GM21526 (cell line): ENCODE measurements around the gene TGFBR1.

Experiments
- ATAC-seq: cut with Tn5 transposase; IDR thresholded peaks from one replicate; pipeline ENCODE4 v1.9.1; 2021; ENCODE audit warnings: moderate library complexity; ENCODE audit not compliant: unreplicated experiment, low FRiP score

Gene TGFBR1

DNA sequence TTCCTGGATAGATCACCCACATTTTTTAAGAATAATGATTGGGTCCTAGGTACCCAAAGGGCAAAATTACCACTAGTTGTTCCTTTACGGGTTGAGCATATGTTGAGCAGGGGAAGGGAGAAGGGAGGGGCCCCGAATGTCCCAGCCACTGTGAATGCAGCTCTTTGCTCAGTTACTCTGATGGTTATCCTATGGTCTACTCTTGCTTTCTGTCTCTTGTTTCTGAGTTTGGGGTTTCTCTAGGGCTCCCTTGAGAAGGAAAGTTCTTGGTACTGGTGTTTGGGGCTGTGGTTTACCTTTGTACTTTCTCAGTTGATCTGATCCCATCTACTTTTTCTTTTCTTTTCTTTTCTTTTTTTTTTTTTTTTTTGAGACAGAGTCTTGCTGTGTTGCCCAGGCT is 61.2 kb downstream of the TGFBR1 start:
- no peak for ATAC-seq

DNA sequence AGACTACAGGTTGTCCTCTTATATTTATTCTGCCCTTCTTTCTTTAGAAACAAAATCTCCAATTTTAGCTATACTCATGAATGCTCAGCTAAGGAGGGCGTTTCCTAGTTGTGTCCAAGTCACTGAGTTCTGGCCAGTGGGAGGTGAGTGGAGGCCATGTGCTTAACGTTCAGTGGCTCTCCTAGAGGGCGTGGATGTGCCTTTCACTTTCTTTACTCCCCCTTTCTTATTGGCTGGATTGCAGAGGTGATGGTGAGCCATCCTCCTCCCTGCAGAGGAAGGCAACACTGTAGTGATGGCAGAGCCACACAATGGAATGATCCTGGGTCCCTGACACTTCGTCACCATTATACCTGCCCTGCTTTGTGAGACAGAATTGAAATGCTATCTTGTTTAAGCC is 62.2 kb downstream of the TGFBR1 start:
- ATAC-seq, result no peak

DNA sequence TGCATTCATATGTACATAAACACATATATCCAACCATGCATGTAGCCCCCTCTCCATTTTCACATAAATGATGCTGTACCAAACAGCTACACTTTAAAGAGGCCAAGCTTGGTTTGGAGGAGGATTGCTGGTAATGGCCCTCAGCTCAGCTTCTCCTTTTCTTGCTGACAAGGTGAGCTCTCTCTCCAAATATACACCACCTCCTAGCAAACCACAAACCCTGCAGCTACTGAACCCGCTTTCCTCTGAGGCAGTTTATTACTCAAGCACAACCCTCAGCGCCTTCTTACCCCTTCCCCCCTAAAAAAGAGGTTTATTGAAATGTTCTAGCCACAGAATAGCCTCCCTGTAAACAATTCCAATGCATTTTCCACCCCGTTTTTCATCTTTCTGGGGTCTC is 62.8 kb downstream of the TGFBR1 start:
- ATAC-seq, result no peak

DNA sequence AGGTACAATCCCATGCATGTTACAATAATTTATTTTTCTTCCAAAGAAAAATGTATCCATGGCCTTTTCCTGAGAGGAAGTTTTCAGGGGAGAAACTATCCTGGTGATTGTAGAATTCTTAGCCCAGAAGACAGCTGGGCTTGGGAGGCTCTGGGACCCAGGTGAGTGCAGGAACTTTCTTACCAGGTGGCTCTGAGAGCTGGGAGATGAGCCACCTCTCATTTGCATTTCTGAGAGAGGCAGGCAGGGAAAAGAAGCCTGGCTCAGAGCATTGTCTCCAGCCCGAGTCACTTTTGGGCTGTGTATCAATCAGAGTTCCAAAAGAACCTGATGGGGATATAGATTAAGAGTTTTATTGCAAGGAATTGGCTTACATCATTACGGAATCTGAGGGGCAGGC is 64.2 kb downstream of the TGFBR1 start:
- ATAC-seq, result no peak

DNA sequence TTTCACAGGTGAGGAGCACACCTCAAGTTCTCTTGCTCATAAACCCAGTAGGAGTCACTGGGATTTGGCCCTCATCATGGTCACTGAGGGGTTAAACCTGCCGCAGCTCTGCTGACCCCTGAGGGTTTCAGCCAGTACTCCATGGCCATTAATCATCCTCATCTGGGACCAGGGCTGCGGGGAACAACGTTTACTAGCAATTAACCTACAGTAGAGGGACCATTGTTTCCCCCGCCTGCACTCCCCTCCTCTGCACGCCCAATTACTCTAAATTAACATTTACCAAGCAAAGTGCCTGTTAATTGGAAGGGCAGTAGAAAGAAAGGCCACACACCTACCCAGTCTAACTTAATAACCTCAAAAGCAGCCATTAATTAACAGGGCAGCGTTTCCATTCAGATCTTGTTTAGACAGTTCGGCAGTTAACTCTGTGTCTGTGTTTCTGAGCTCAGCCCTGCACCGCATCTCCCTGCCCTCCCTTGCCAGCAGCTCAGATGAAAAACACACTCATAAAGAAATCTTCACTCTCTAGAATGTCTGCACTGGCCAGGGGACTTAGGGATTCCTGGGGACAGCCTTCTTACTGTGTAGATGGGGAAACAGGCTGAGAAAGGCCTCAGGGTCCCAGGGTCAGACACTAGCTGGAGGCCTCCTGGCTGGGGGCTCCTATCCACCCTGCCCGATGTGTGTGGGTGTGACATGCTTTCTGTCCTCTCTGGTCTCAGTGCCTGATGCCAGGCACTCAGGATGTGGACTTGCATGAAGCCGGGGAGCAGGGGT is 65.3 kb downstream of the TGFBR1 start:
- no peak for ATAC-seq

DNA sequence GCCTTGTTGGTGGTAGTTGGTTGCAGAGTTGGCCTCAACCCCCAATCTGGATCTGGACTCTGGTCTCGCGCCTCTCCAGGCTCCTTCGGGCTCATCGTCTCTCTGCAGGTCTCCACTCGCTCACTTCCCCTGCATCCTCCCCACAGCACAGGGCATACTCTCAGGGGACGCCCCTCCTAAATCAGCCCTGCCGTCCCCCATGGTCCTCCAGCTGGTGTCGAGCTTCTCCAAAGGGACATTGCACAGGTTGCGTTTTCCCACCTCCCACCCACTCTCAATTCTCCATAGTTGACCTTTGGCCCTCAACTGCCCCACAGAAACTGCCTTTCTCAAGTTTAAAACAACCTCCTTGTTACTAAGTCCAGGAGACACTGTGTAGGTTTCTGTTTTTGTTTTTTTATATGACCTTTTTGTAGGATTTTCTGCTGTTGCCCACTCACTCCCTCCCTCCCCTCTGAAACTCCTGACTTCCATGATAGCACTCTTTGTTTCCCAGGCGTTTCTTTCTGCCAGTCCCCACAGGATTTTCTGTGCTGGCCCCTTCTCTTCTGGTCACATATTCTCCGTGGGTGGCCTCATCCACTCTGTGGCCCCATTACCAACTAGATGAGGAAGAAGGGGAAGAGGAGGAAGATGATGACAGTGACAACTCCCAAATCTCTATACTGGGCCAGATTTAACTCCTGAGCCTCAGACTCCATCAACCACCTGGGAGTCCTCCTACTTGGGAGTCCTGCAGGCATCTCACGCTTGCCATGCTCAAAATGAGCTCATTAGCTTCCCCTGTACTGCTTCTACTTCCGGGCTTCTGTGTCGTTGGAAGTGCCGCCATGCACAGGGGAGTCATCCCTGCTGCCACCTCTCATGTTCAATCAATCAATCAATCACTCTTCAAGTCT is 66.6 kb downstream of the TGFBR1 start:
- no peak for ATAC-seq

DNA sequence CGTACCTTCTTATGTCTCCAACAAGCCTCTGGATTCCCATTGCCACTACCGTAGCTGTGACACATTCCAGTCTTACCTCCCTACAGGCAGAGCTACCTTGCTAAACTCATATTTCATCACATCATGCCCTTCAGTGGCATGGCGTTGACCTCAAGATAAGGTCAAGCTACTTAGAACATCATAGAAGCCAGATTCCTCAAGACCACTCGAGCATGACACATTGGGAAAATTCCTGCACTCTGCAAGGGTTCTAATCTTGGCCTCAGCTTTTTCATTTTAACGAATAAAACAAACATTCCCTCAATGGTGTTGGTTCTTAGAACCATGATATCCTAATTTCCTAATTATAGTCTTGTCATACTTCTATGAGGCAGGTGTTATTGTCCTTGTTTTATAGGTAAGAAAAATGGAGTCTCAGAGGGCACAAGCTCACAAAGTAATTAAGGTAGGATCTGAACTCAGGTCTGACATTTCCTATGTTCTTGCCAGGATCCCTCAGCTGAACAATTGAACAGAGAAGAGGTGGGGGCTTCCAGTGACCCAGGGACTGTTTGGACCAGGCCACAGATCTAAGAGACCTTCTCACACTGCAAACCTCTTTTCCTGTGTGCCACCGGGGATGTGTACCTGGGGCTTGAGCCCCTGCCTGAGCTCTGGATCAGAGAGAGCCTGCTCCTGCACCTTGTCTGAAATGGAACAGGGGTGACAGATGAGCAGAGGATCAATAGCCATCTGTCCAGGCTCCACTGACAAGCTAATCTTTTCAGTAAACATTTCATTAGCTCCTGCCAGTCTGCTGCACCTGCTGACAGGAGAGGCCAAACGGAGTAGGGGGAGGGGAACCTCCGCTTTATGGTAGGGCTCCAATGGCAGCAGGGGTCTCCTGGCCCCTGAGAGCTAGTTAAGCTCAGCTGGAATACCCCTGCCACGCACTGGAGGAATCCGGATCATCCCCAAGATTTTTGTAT is 67.5 kb downstream of the TGFBR1 start:
- ATAC-seq, result no peak

DNA sequence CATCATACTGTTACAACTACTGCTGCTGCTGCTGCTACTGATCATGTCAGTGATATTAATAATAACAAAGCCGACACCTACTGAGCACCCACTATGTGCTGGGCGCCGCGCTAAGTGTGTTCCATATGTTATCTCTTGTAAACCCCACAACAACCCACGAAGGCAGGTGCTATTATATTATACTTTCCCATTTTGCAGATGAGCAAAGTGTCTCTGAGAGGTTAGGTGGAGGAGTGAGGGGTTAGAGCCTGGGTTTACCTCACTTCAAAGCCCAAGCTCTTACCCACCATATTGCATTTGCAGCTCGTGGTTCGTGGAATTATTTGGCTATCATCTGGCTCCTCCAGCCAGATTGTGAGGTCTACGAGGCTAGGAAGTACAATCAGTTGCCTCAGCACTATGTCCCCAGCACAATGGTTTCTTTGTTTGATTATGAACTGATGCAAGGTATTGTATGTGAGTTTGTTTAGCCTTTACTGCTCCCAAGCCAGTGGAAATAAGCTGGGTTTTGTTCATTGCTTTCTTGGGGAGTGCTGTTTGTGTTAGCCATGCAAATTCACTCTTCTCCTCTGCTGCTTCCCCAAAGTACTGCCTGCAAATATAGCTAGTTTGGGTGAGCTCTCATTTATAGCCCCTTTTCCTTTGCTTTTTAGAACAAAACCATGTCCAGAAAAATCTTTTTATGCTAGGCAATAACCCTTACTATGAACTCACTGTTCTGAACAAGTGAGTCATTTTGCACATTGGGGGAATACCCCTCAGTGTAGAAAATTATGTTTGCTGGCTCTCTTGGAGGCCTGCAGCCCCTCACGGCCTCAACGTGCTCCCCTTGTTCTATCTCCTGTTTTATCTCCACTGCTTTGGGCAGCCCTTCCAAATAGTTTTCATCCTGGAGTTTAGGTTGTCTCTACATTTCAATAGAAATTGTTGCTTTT is 68.9 kb downstream of the TGFBR1 start:
- no peak for ATAC-seq

DNA sequence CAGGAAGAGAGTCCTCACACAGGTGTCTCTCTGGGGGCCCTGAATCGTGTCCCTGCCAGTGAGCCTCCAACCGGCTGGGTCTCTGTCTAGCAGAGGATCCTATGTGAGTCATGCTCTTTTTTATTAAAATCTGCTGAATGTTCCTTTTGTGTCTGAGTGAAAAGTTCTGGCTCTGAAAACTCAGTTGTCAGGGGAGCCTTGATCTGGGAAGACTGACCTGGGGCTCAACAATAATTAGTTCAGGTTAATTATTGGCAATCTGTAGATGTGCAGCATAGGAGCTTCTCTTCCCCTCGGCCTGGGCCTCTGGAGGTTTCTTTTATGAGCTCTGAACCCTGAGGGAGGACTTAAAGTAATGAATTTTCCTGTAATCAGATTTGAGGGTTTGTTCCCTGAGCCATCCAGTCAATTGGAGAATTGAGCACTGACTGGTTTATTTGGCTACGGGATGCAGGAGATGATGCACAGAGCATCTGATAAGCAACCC is 71.7 kb downstream of the TGFBR1 start:
- ATAC-seq, result no peak

DNA sequence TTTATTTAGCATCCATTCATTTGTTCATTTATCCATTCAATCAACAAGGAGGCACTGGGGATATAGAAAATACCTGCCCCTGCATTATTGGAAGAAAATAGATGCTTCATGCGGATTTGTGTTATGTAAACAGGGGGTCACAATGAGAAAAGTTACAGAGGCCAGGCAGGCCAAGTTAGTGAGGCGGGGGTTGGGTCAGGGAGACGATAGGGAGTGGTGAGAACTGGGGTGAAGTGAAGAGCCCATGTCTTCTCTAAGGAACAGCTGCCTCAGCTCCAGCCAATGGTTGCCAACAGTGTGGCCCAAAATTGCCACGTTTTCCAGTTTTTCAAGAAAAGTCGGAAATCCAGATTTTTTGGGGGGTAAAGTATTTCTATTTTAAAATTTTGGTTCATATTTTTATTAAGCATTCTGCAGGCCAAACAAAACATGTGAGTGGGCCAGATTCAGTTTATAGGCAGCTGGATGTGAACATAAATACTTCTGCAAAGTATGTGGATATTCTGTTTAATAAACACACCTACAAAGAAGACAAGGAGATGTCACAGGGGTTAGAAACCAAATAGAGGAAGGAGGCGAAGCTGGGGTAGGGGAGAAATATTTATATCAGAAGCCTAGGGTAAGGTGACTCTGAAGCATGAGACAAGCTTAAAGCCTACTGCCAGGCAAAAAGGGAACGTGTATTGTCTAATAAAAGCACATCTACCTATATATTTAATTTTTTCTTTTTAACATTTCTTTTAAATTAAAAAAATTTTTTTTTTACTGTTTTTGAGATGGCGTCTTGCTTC is 72.9 kb downstream of the TGFBR1 start:
- no peak for ATAC-seq

DNA sequence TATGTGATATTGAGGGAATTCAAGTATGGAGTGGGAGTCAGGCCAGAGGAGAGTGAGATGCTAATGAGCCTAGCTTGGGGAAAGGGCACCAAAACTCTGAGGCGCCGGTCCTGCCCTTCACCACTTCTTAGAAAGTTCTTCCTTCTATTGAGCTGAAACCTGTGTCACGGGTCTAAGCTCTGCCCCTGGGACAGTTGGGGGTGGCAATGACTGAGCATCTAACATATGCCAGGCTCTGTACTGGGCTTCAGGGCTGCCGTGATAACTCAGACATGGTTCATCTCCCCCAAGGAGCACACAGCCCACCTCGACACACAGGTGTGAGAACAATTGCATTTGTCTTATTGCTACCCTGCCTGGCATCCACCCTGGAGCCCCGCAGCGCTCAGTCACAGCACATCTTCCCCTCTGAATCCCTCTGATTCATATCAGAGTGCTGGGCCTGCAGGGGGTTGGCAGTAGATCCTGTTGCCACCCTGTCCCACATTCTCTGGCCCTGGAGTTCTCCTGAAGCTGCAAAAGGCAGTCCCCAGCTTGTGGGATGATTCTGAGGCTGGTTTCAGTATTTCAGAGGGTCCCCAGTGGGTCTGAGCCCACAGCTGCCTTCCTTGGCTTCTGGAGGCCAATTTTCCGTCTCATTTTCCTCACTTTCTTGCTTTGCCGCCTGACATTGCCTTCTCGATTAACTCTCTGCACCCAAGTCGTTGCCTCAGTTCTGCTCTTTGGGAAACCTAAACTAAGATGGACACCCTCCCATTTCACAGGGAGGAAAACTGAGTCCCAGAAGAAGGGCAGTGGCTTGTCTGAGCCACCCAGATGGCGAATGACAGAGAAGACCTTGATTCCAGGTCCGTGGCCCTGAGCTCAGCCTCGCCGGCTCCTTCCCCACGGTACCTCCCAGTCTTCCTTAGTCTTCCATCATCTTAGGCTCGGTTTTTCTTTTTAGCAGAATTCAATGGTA is 74.3 kb downstream of the TGFBR1 start:
- no peak for ATAC-seq

DNA sequence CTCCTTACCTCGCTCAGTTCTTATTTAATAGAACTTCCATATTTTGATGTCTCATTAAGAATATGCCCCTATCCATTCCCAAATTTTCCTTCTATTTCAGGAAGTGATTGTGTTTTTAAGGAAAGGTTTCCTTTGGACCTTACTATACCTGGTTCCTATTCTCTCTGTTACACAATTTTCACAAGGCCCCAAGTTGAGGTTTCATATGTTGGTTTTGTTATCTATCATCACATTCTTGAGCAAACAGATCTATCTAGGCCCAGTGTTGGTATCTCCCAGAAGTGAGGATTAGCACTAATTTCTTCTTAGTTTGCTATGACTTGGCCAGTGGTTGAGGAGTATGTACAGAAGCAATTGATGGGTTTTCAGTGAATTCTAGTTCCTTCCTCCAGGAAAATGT is 75.3 kb downstream of the TGFBR1 start:
- no peak for ATAC-seq

DNA sequence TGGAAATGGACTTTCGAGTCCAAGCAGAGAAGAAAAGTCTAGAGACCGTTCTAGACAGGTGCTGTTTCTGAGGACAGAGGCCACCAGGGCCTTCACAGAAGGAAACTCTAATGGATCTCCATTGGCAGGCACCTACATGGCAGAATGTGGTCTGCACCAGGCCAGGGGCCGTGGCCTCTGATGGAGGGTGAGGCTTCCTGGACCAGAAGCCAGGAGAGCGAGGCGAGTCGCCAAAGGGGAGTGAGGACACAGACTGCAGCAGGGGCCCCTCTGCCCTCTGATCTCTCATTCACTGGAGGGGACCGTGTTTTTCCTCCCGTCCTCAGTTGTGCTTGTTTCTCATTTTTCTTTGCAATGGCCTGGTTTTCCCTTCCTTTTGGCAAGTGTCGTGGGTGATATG is 75.7 kb downstream of the TGFBR1 start:
- no peak for ATAC-seq

DNA sequence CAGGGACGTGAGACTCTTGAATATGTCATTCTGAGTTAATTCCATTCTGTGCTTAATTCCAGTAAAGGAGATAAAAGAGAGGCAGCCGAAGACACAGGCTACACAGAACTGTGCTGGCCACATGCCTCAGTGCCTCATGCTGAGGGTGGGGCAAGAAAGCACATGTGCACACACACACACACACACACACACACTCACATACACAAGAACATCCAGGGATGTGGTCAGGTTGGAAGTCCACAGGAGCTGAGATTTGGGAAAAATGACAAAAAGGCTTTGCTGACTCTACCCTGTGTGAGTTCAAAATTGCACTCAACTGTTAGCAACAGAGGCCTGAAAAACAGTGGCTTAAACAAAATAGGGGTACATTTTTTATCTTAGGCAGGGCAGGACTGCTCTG is 76.3 kb downstream of the TGFBR1 start:
- ATAC-seq, result no peak

DNA sequence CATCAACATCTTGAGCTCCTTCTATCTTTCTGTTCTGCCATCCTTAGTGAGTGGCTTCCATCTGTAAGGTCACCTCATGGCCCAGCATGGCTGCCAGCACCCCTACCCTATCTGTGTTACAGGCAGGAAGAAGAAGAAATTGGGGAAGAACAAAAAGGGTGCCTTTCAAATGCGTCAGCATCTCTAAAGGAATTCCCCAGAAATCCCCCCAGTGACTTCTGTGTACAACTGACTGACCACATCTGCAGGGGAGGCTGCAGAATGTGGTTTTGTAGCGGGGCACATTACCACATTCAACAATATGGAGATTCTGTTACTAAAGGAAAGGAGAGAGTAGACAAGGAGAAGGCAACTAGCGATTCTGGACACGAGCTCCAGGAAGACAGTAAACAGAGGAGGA is 76.7 kb downstream of the TGFBR1 start:
- no peak for ATAC-seq

DNA sequence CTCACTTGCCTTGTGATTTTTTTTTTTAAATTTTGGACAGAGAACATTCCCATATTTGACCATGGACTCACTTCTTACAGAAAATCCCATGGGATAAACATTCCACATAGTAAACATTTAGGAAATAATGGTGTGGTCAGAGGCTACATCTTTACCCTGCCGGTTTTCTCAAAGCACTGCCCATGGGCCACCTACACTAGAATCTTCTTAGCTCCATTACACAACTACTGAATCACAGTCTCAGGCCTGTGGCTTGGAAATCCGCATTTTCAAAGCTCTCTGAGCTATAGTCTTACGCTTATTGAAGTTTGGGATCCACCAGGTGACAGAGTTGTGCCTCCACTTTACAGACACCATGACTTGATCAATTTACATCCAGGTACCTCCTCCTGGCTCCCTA is 77.4 kb downstream of the TGFBR1 start:
- ATAC-seq, result no peak

DNA sequence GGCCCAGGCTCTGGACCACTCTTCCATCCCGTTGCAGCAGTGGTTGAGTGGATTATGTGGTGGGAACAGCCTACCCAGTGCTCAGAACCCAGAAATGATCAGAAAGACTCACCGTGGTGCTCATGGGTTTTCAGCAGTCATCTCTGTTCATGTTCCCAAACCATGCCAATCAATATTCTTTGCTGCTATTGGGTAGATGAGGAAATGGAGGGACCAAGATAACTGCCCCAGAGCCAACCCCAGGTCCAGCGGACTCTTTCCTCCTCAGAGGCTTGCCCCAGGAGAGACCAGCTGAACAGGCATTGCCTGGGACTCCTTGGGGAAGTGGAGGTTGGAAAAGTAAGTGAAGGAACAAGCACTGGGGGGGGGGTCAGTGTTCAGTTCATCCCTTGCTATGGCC is 78.7 kb downstream of the TGFBR1 start:
- no peak for ATAC-seq

DNA sequence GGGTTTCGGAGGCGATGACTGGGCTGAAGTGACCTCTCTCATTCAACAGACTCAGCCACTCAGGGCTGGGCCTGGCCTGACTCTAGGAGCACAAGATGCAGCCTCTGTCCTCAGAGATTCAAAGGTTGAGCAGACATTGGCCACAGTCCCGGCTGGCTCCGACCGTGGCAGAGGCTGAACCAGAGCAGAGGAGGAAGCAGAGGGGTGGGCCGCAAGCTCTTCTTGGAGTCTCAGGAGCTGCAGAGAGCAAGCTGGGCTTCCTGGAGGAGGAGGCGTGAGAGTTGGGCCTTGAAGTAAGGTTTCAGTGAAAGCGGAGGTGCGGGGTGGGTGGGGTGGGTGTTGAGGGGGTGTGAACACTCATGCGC is 79.2 kb downstream of the TGFBR1 start:
- no peak for ATAC-seq
